Measurements from ENCODE around the gene ARHGEF17. TPM values are rescaled to one million over a fixed set of nuclear protein-coding genes. Genes with fewer than 3 reads are reported as not detected.

The ARHGEF17 gene
- total RNA-seq, 4 donors from 2014 or later: 12.0 to 44.9 (median 27.1) TPM

DNA sequence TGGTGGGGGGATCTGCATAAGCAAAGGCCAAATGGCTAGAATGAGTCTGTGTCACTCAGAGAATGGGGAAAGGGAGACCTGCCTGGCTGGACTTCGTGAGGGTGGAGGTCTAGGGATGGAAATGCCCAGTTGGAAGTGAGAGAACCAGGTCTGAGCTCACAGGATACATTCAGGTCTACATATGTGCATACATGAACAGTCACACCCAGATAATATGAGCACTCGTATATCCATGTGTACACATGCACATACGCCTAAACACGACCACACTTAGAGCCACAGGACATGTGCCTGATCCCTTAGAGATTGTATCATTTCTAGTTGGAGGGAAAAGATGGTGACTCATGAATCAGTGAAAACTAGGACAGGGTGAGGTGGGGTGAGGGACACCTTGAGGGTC lies 47.0 kb downstream of the ARHGEF17 start:
- no peak for DNase-seq
- Histone ChIP-seq H3K4me3 (no peak overlapping the region), H3K4me1 (peaks cover 0 to 7% (median 3%) of the 10 kb centered on the region in 4 donors), H3K27ac (no peak overlapping the region), H3K9me3 (no peaks in the 10 kb centered on the region), H3K36me3 (no peaks in the 10 kb centered on the region), H3K27me3 (no peaks in the 10 kb centered on the region)
- no peak for TF ChIP-seq POLR2AphosphoS5 (IDR thresholded peaks at IDR 0.05)
- TF ChIP-seq EP300 (IDR thresholded peaks at IDR 0.05; ENCODE audit: low read depth): no peak
- intact Hi-C loops (cut with DNase I; ENCODE audit: low total_unique reads): no loop called here
- WGBS, 2 donors (ENCODE audit: low coverage in 1 of 2): 67 to 82% methylated on average over 1 to 4 of the region's 4 CpGs
- in situ Hi-C loops (cut with MboI; ENCODE audit: low pct_ligation_motif_present in 1 of 4, low pct_unique_long_range_greater_than_20kb in 1 of 4, low sequenced_read_pairs in 3 of 4): no loop called here

DNA sequence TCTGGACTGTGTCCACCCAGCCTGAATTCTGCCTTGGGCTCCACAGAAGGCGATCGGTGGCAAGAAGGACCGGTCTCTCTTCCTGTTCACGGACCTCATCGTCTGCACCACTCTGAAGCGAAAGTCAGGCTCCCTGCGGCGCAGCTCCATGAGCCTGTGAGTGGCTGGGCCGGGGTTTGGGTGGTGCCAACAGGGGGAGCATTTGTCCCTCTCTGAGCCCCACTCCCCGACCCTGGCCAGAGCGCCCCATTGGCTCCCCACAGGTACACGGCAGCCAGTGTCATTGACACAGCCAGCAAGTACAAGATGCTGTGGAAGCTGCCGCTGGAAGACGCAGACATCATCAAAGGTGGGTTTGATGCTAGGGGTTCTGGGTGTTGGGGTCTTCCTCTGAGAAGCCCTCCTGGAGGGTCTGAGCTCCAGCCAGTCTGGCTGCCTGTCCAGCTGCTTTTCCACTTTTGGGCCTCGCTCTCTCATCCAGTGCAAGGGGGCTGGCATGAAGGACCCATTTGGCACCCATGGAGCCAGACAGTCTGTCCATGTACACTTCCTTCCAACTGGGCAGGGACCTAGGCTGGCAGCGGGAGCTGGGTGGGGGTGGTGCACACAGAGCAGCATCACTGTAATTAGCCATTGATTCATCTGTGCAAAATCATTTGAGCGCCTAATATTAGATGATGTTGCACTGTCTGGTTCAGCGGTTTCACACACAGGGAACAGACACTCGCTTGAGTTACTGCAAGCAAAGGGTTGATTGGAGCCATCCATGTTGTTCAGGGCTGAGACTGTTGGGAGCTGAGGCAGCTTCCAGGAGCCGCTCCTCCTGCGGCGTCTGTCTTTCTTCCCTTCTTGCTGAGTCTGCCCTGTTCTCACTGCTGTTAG lies 49.1 kb downstream of the ARHGEF17 start:
- in situ Hi-C loops (cut with MboI; ENCODE audit: low pct_ligation_motif_present in 1 of 4, low pct_unique_long_range_greater_than_20kb in 1 of 4, low sequenced_read_pairs in 3 of 4) (no loop called here), intact Hi-C loops (cut with DNase I; ENCODE audit: low total_unique reads) (no loop called here)
- Histone ChIP-seq H3K4me1 (no peaks in the 10 kb centered on the region), H3K27me3 (no peaks in the 10 kb centered on the region), H3K9me3 (no peaks in the 10 kb centered on the region), H3K27ac (no peak overlapping the region), H3K4me3 (no peak overlapping the region), H3K36me3 (no peaks in the 10 kb centered on the region)
- WGBS, 2 donors (ENCODE audit: low coverage in 1 of 2): 92 to 100% methylated on average over 1 to 22 of the region's 22 CpGs
- no peak for TF ChIP-seq POLR2AphosphoS5 (IDR thresholded peaks at IDR 0.05)
- no peak for TF ChIP-seq EP300 (IDR thresholded peaks at IDR 0.05; ENCODE audit: low read depth)
- no peak for TF ChIP-seq POLR2A (IDR thresholded peaks at IDR 0.05)
- TF ChIP-seq, protein P1, sequence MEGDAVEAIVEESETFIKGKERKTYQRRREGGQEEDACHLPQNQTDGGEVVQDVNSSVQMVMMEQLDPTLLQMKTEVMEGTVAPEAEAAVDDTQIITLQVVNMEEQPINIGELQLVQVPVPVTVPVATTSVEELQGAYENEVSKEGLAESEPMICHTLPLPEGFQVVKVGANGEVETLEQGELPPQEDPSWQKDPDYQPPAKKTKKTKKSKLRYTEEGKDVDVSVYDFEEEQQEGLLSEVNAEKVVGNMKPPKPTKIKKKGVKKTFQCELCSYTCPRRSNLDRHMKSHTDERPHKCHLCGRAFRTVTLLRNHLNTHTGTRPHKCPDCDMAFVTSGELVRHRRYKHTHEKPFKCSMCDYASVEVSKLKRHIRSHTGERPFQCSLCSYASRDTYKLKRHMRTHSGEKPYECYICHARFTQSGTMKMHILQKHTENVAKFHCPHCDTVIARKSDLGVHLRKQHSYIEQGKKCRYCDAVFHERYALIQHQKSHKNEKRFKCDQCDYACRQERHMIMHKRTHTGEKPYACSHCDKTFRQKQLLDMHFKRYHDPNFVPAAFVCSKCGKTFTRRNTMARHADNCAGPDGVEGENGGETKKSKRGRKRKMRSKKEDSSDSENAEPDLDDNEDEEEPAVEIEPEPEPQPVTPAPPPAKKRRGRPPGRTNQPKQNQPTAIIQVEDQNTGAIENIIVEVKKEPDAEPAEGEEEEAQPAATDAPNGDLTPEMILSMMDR (IDR thresholded peaks at IDR 0.05): no peak
- DNase-seq: no peak

DNA sequence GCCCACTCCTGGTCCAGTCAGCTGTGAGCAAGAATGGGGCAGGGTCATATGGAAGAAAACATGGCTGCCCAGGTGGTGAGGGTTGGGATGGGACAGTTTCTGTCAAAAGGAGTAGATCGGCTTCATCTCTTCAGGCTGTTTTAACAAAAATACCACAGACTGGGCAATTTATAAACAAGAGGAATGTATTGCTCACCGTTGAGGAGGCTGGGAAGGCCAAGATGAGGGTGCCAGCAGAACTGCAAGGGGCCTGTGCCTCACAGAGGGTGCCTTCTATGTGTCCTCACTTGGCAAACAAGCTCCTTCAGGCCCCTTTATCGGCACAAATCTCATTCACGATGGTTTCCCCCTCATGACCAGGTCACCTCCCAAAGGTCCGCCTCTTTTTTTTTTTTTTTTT lies 50.0 kb downstream of the ARHGEF17 start:
- H3K4me3 ChIP-seq: no peak overlapping the region
- H3K4me1 ChIP-seq: no peaks in the 10 kb centered on the region
- TF ChIP-seq POLR2AphosphoS5 (IDR thresholded peaks at IDR 0.05): no peak
- no peak for TF ChIP-seq POLR2A (IDR thresholded peaks at IDR 0.05)
- TF ChIP-seq EP300 (IDR thresholded peaks at IDR 0.05; ENCODE audit: low read depth): no peak
- TF ChIP-seq, protein P1 (IDR thresholded peaks at IDR 0.05): no peak
- H3K27me3 ChIP-seq: no peaks in the 10 kb centered on the region
- H3K36me3 ChIP-seq: no peaks in the 10 kb centered on the region
- intact Hi-C loops (cut with DNase I; ENCODE audit: low total_unique reads): no loop called here
- no peaks in the 10 kb centered on the region for H3K9me3 ChIP-seq
- 80 to 100% methylated on average over 2 to 5 of the region's 5 CpGs for WGBS, 2 donors (ENCODE audit: low coverage in 1 of 2)
- DNase-seq: no peak
- H3K27ac ChIP-seq: no peak overlapping the region
- in situ Hi-C loops (cut with MboI; ENCODE audit: low pct_ligation_motif_present in 1 of 4, low pct_unique_long_range_greater_than_20kb in 1 of 4, low sequenced_read_pairs in 3 of 4): no loop called here

DNA sequence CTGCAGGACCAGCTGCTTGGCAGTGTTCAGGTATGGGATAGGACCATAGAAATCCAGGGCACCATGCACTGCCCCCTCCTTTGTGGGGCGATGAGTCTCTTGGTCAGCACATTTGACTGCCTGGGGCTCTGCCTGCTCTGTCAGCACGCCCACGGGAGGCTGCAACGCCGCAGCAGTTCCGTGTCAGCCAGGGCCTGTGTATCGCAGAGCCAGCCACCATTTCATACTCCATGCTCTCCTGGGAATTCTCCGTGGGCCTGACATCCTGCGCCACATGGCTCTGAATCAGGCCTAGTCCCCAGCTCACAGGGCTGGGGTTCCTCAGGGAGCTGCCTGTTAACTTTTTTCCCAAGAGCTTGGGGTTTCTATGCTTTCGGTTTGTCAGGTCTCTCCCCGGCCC lies 51.3 kb downstream of the ARHGEF17 start:
- H3K9me3 ChIP-seq: no peaks in the 10 kb centered on the region
- intact Hi-C loops (cut with DNase I; ENCODE audit: low total_unique reads): no loop called here
- 86% methylated on average over 11 of the region's 11 CpGs; no CpG with 5 or more reads in 1 of the 2 donors for WGBS, 2 donors (ENCODE audit: low coverage in 1 of 2)
- no peak overlapping the region for H3K4me3 ChIP-seq
- in situ Hi-C loops (cut with MboI; ENCODE audit: low pct_ligation_motif_present in 1 of 4, low pct_unique_long_range_greater_than_20kb in 1 of 4, low sequenced_read_pairs in 3 of 4): no loop called here
- no peak overlapping the region for H3K27ac ChIP-seq
- no peaks in the 10 kb centered on the region for H3K4me1 ChIP-seq
- no peak for DNase-seq
- no peaks in the 10 kb centered on the region for H3K36me3 ChIP-seq
- H3K27me3 ChIP-seq: no peaks in the 10 kb centered on the region
- TF ChIP-seq POLR2AphosphoS5 (IDR thresholded peaks at IDR 0.05): no peak
- no peak for TF ChIP-seq EP300 (IDR thresholded peaks at IDR 0.05; ENCODE audit: low read depth)
- TF ChIP-seq, protein P1 (IDR thresholded peaks at IDR 0.05): no peak
- no peak for TF ChIP-seq POLR2A (IDR thresholded peaks at IDR 0.05)

Data from transverse colon (tissue), 4 donors.